Pancreas (tissue), 10 donors: Measurements from ENCODE around the gene ZBTB7A. TPM values are rescaled to one million over a fixed set of nuclear protein-coding genes. Genes with fewer than 3 reads are reported as not detected.

ENCODE experiments used
- ATAC-seq, 4 donors: fragments of 200-7000 bp; cut with Tn5 transposase; one replicate each; pipeline versions ENCODE4 v1.8.0 to v1.9.1; 2020; ENCODE audit warnings: mild to moderate bottlenecking in 4 of 4, moderate library complexity in 4 of 4
- DNase-seq, 6 donors: peaks; one replicate each; pipeline ENCODE4 v3.0.0-alpha.2; 2020
- FAIRE-seq: peaks from 2 replicates; lab custom pipeline; 2012; peaks lifted over from hg19 to GRCh38; lab: Jason Lieb, UNC
- H3K27ac ChIP-seq, 4 donors: fragments of 200-600 bp; sonication (generic); 1 replicate in 3 of 4; 2 replicates in 1 of 4; pipeline versions ENCODE4 v1.5.0 to v1.8.0; 2020
- H3K27me3 ChIP-seq, 4 donors: fragments of 200-600 bp; one replicate each; pipeline ENCODE4 v1.8.0; 2021
- H3K36me3 ChIP-seq, 3 donors: fragments of 200-600 bp; sonication (generic) in 1 of 3; one replicate each; pipeline versions ENCODE4 v1.5.0 to v1.8.0; 2020 to 2021
- H3K4me1 ChIP-seq, 3 donors: fragments of 200-600 bp; one replicate each; pipeline ENCODE4 v1.8.0; 2021
- H3K4me3 ChIP-seq, 4 donors: fragments of 200-600 bp; sonication (generic) in 2 of 4; one replicate each; pipeline versions ENCODE4 v1.5.0 to v1.8.0; 2020 to 2021
- H3K9me3 ChIP-seq, 4 donors: fragments of 200-600 bp; one replicate each; pipeline ENCODE4 v1.8.0; 2021
- CTCF ChIP-seq, 4 donors: fragments of 200-600 bp; sonication (generic) in 3 of 4; IDR thresholded peaks; one replicate each; pipeline versions ENCODE4 v1.5.0 to v1.8.0; 2021; ENCODE audit warnings: antibody characterized with exemption in 4 of 4
- WGBS, 2 donors: extraction: QIAGEN DNeasy Blood & Tissue Kit; methylation state at CpG; one replicate each; pipeline ENCODE4 v1.1.7; 2013; 5-methylcytosine and 5-hydroxymethylcytosine counted together
- intact Hi-C, 3 donors: fragments of 100-400 bp; cut with DNase I; formaldehyde crosslinking; loops; one replicate each; pipeline versions ENCODE4 v1.11.1 to v1.14.2; 2022
- polyA plus RNA-seq, 2 donors: library from polyadenylated mRNA; stranded (reverse); fragments of 200-250 nt; gene quantifications; one replicate each; pipeline ENCODE4 v1.2.3, GENCODE V29; 2013
- total RNA-seq, 6 donors: library from RNA; stranded (reverse); fragmentation: NEBNext Ultra II Directional in 4 of 6; extraction: Animal tissue kit (Norgen Biotek cat#: 25700) in 4 of 6; gene quantifications; one replicate each; pipeline versions ENCODE4 v1.2.1 to v1.2.4, GENCODE V29; 2021 to 2023
- donor health status: healthy with polysubstance abuse.
- donor health status: DM: no; HTN: no; CAD: no; lungs with moderate emphysema.
- donor health status: DM: no; HTN: no; CAD: no.
- donor health status: control.
- donor health status: control.
- donor health status: Bipolar disorder and iron deficiency.
- donor health status: DM: yes; HTN: yes; CAD: no.
- donor health status: DM: no; HTN: no; CAD: no.
- donor health status: DM: no; HTN: no; CAD: no.
- donor health status: DM: yes; HTN: yes; CAD: no.

Gene ZBTB7A
- total and polyA plus RNA-seq, 8 donors, result 6.1 to 25.0 (median 13.2) TPM

- FAIRE-seq (no peak), ATAC-seq (no peak), DNase-seq (peak in 3 of 6 donors; percentile 52 to 75 (median 58))
- peak overlapping the region in 1 of 4 donors; percentile 44 for H3K4me3 ChIP-seq
- H3K27me3 ChIP-seq, result no peaks in the 10 kb centered on the region
- 70 to 76% methylated on average over 19 of the region's 19 CpGs for WGBS, 2 donors
- intact Hi-C loops, result no loop called here
- TF ChIP-seq CTCF (IDR thresholded peaks at IDR 0.05), result no peak
- peaks cover 0 to 5% (median 5%) of the 10 kb centered on the region in 3 donors for H3K36me3 ChIP-seq
- peak overlapping the region; percentile 66 to 93 (median 82) for H3K27ac ChIP-seq
- H3K9me3 ChIP-seq, result no peaks in the 10 kb centered on the region
- peaks cover 36 to 56% (median 42%) of the 10 kb centered on the region in 3 donors for H3K4me1 ChIP-seq
Measured at GRCh38 chr19:4059453-4059871, 7.2 kb downstream of the ZBTB7A start.

GRCh38 chr19:4058693-4059452, 7.8 kb downstream of the ZBTB7A start:
- TF ChIP-seq CTCF (IDR thresholded peaks at IDR 0.05), result no peak
- H3K9me3 ChIP-seq, result no peaks in the 10 kb centered on the region
- no peak for FAIRE-seq
- peaks cover 0 to 11% (median 11%) of the 10 kb centered on the region in 3 donors for H3K36me3 ChIP-seq
- ATAC-seq, result peak in 1 of 4 donors; percentile 0
- peaks cover 36 to 56% (median 42%) of the 10 kb centered on the region in 3 donors for H3K4me1 ChIP-seq
- H3K4me3 ChIP-seq, result no peak overlapping the region
- intact Hi-C loops, result no loop called here
- H3K27ac ChIP-seq, result peak overlapping the region; percentile 66 to 93 (median 82)
- DNase-seq, result peak in 2 of 6 donors; percentile 63 to 81
- no peaks in the 10 kb centered on the region for H3K27me3 ChIP-seq
- 72% methylated on average over 30 of the region's 30 CpGs for WGBS, 2 donors

GRCh38 chr19:4057931-4058692, 8.6 kb downstream of the ZBTB7A start:
- intact Hi-C loops, result no loop called here
- FAIRE-seq, result no peak
- no peak overlapping the region for H3K4me3 ChIP-seq

GRCh38 chr19:4055209-4055552, 11.5 kb downstream of the ZBTB7A start:
- no peak overlapping the region for H3K4me3 ChIP-seq
- peaks cover 5 to 27% (median 14%) of the 10 kb centered on the region in 3 donors for H3K4me1 ChIP-seq
- no peak for FAIRE-seq
- intact Hi-C loops, result no loop called here
- no peak for TF ChIP-seq CTCF (IDR thresholded peaks at IDR 0.05)
- no peaks in the 10 kb centered on the region for H3K9me3 ChIP-seq
- H3K36me3 ChIP-seq, result peaks cover 0 to 23% (median 13%) of the 10 kb centered on the region in 3 donors
- no peak for ATAC-seq
- H3K27ac ChIP-seq, result no peak overlapping the region
- 95 to 96% methylated on average over 19 to 20 of the region's 20 CpGs for WGBS, 2 donors
- DNase-seq, result no peak
- H3K27me3 ChIP-seq, result no peaks in the 10 kb centered on the region

More at GRCh38 chr19:4057931-4058692, 8.6 kb downstream of the ZBTB7A start:
- no peak for TF ChIP-seq CTCF (IDR thresholded peaks at IDR 0.05)
- H3K27me3 ChIP-seq, result no peaks in the 10 kb centered on the region
- WGBS, 2 donors, result 55 to 58% methylated on average over 15 to 22 of the region's 22 CpGs
- H3K27ac ChIP-seq, result peak overlapping the region; percentile 66 to 93 (median 82)
- peaks cover 31 to 51% (median 39%) of the 10 kb centered on the region in 3 donors for H3K4me1 ChIP-seq
- DNase-seq, result peak; percentile 70 to 80 (median 75)
- peak; percentile 18 to 58 (median 22) for ATAC-seq
- peaks cover 0 to 19% (median 13%) of the 10 kb centered on the region in 3 donors for H3K36me3 ChIP-seq
- no peaks in the 10 kb centered on the region for H3K9me3 ChIP-seq
